Measurements from ENCODE around the gene CLTA.
A peak's percentile ranks its signal among the peaks of the same experiment; 100 is the strongest.
"Not testable (repeated sequence)": the region's sequence is repeated elsewhere in the genome, so short reads cannot be mapped to it uniquely, and the experiment has no call there.

Gene CLTA

DNA sequence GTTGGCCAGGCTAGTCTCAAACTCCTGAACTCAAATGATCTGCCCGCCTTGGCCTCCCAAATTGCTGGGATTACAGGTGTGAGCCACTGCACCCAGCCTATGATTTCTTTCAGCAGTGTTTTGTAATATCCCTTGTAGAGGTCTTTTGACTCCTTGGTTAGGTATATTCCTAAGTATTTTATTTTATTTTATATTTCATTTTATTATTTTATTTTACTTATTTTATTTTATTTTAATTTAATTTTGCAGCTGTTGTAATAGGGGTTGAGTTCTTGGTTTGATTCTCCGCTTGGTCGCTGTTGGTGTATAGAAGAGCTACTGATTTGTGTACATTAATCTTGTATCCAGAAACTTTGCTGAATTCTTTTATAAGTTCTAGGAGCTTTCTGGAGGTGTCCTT lies 49.0 kb downstream of the CLTA start:
- DNase-seq (ENCODE audit: low read depth), result not testable (repeated sequence)

GRCh38 chr9:36245906-36246305 lies 55.2 kb downstream of the CLTA start:
- DNase-seq (ENCODE audit: low read depth), result no peak

GRCh38 chr9:36247356-36247755 lies 56.6 kb downstream of the CLTA start:
- DNase-seq (ENCODE audit: low read depth), result no peak

GRCh38 chr9:36248061-36248460 lies 57.3 kb downstream of the CLTA start:
- peak; percentile 13 for DNase-seq (ENCODE audit: low read depth)

- no peak for DNase-seq (ENCODE audit: low read depth)
Measured at GRCh38 chr9:36249189-36249588, 58.5 kb downstream of the CLTA start.

- DNase-seq (ENCODE audit: low read depth), result no peak
Measured at GRCh38 chr9:36250079-36250478, 59.4 kb downstream of the CLTA start.

DNA sequence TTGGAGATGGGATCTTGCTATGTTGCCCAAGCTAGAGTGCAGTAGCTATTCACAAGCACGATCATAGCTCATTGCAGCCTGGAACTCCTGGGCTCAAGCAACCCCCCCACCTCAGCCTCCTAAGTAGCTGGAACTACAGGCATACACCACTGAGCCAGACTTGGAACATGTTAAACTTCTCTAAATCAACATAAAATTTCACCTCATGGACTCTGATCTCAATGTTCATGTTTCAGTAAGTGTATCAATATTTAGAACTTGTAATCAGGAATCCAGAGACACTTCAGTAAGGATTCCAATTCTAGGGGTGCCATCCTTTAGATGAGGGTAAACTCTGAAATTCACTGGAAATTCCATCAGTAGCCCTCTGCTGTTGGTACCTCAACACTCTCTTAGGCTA lies 60.7 kb downstream of the CLTA start:
- no peak for DNase-seq (ENCODE audit: low read depth)

DNA sequence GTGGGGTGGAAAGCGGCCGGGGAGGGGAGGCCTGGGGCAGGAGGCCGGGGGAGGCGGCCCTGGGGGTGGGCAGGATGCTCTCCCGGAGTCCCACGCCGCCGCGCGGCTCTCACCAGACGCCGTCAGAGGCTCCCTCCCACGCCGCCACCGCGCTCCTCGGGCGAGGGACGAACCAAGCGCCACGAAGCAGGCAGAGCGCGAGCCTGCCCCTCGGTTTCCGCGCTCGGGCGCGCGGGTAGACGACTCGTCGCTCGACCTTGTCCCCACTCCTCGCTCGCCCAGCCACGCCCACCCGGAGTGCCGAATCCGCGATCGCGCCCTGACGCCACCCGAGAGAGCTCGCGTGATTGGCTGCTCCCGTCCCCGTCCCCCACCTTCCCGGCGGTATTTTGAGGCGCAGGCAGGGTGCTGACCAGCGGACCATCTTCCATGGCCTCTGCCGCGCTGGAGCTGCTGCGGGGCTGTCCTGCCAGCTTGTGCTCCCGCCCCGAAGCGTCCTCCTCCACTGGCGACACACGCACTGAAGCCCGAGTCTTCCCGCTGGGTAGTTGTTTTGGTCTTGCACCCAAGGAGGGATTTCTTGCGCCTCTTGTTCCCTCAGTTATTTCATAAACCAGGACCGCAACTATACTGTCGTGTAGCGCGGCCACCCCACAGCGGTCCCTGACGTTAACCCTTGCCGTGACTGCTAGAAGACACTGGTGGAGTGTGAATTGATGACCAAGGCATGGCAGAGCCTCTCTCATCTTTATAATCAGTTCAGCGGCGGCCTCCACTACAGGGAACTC lies 67.7 kb downstream of the CLTA start, which contains the start of gene GNE:
Gene GNE, minus strand, starts transcription at position 241 of the 788 bp plus-strand sequence. CDS start 9,093 bp downstream, outside the sequence.
- peak; percentile 96 for DNase-seq (ENCODE audit: low read depth)

DNA sequence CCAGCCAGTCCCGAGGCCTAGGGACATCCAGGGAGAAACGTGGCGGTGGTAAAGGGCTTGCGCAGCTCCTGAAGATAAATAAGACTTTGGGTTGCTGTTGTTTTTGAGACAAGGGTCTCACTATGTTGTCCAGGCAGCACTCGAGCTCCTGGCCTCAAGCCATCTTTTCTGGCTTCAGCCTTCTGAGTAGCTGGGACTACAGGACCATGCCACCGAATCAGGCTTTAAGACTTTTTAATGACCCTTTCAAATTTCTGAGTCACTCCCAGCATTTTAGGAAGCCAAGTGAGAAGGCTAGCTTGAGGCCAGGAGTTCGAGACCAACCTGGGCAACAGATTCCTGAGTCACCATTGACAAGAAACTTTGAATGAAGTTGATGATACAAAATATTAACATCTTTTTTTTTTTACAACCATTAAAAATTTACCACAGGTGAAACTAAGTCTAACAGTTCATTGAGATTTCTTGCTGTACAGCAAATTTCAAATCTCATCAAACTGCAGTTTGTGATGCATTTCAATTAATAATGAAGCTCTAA lies 68.3 kb downstream of the CLTA start:
- no peak for DNase-seq (ENCODE audit: low read depth)
